ENCODE measurements around the gene DHX58. TPM values are rescaled to one million over a fixed set of nuclear protein-coding genes. Genes with fewer than 3 reads are reported as not detected.

Gene DHX58
- total RNA-seq, 1 experiment from 2014 or later: 9.7 TPM

- DNase-seq (ENCODE audit: low read depth, low spot score) (no peak), ATAC-seq (no peak)
- Histone ChIP-seq H3K27ac (ENCODE audit: low read length) (no peak overlapping the region), H3K4me1 (ENCODE audit: control insufficient read depth, insufficient read depth, low read length) (peaks cover 18% of the 10 kb centered on the region), H3K27me3 (ENCODE audit: control insufficient read depth, insufficient read depth, low read length) (no peaks in the 10 kb centered on the region), H3K36me3 (ENCODE audit: control insufficient read depth, insufficient read depth, low read length) (peaks cover 2% of the 10 kb centered on the region; the same call in 1 of the 2 replicates), H3K9me3 (ENCODE audit: control insufficient read depth, insufficient read depth, low read depth, low read length) (no peaks in the 10 kb centered on the region), H3K4me3 (ENCODE audit: low read depth in 2 of 2, low read length in 2 of 2) (no peak overlapping the region)
- no peak for TF ChIP-seq TCF7L2 (IDR thresholded peaks at IDR 0.05; ENCODE audit: low read depth, low read length)
- no peak for TF ChIP-seq POLR2AphosphoS5 (IDR thresholded peaks at IDR 0.05; ENCODE audit: low read depth, low read length)
- no peak for TF ChIP-seq SIN3A (IDR thresholded peaks at IDR 0.05; ENCODE audit: borderline replicate concordance, insufficient read depth, low read depth, low read length)
- TF ChIP-seq CTCF (IDR thresholded peaks at IDR 0.05): no peak
- TF ChIP-seq REST (IDR thresholded peaks at IDR 0.05; ENCODE audit: insufficient read depth in 1 of 2, low read depth in 2 of 2, low read length in 1 of 2): no peak
- ChIA-PET POLR2A (no interaction called here), CTCF (no interaction called here)
- in situ Hi-C loops (cut with HindIII; ENCODE audit: low pct_unique_long_range_greater_than_20kb, low sequenced_read_pairs) (no loop called here), intact Hi-C loops (cut with micrococcal nuclease; ENCODE audit: unreplicated experiment) (no loop called here)
- BruUV-seq (replicated peaks): no TSS peak
Measured at GRCh38 chr17:42133461-42134041, 21.0 kb upstream of the DHX58 start.

- DNase-seq (ENCODE audit: low read depth, low spot score) (no peak), ATAC-seq (no peak)
- H3K36me3 ChIP-seq (ENCODE audit: control insufficient read depth, insufficient read depth, low read length): peaks cover 2% of the 10 kb centered on the region; the same call in 1 of the 2 replicates
- H3K9me3 ChIP-seq (ENCODE audit: control insufficient read depth, insufficient read depth, low read depth, low read length): no peaks in the 10 kb centered on the region
- peaks cover 18% of the 10 kb centered on the region for H3K4me1 ChIP-seq (ENCODE audit: control insufficient read depth, insufficient read depth, low read length)
- POLR2A ChIA-PET: no interaction called here
- H3K4me3 ChIP-seq (ENCODE audit: low read depth in 2 of 2, low read length in 2 of 2): no peak overlapping the region
- H3K27me3 ChIP-seq (ENCODE audit: control insufficient read depth, insufficient read depth, low read length): no peaks in the 10 kb centered on the region
- in situ Hi-C loops (cut with HindIII; ENCODE audit: low pct_unique_long_range_greater_than_20kb, low sequenced_read_pairs) (no loop called here), intact Hi-C loops (cut with micrococcal nuclease; ENCODE audit: unreplicated experiment) (no loop called here)
- BruUV-seq (replicated peaks): no TSS peak
- H3K27ac ChIP-seq (ENCODE audit: low read length): no peak overlapping the region
- TF ChIP-seq REST (IDR thresholded peaks at IDR 0.05; ENCODE audit: insufficient read depth in 1 of 2, low read depth in 2 of 2, low read length in 1 of 2) (no peak), CTCF (IDR thresholded peaks at IDR 0.05) (no peak), TCF7L2 (IDR thresholded peaks at IDR 0.05; ENCODE audit: low read depth, low read length) (no peak), POLR2AphosphoS5 (IDR thresholded peaks at IDR 0.05; ENCODE audit: low read depth, low read length) (no peak), SIN3A (IDR thresholded peaks at IDR 0.05; ENCODE audit: borderline replicate concordance, insufficient read depth, low read depth, low read length) (no peak)
- CTCF ChIA-PET: no interaction called here
Measured at GRCh38 chr17:42132941-42133340, 20.4 kb upstream of the DHX58 start.
